ENCODE measurements around the gene DOCK9. TPM values are rescaled to one million over a fixed set of nuclear protein-coding genes. Genes with fewer than 3 reads are reported as not detected.

DOCK9 gene
- total RNA-seq, 1 donor from 2014 or later = 25.5 TPM

DNA sequence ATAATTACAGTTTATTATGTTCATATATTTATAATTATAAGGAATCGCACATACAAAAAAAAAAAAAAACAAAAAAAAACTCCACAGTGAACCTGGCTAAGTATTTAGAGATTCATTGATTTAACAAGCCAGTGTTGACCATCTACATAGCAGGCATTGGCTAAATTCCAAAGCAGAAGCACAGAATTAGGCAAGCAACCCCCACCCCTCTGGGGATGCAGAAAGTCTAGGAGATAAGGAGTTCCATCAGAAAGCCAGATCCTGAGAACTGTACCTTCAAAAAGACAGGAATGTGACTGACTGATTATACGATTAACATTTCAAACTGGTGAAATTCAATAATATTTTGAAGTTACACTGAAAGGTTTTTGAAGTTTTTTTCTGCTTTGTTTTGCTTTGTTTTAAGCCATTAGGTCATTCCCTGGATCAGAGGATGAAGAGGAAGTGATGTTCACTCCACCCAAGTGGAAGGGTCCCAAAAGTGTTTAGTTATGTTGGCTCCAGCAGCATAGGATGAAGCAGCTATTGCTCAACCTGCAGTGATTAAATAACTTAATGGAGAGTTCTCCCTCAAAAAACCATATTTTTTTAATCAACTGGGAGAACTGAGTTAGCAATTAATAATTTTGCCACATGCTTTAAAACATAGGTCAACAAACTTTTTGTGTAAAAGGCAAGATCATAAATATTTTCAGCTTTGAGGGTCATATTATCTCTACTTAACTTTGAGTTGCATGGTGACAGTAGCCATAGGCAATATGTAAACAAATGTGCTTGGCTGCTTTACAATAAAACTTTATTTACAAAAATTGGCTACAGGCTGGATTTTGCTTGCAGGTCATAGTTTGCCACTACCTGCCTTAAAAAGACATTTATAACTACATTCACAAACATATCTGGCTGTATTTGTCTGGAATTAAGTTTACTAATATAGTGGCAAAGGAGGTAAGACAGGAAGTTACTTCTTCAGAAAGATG lies 49.6 kb downstream of the DOCK9 start:
- CTCF ChIA-PET = no interaction called here
- intact Hi-C loops (cut with micrococcal nuclease) = loop anchor here (10.0 kb wide), 1 partner anchor 1113 kb away; no protein-coding TSS in a partner anchor
- POLR2A ChIA-PET = no interaction called here
- peaks cover 8% of the 10 kb centered on the region for H3K36me3 Mint-ChIP-seq (ENCODE audit: low read depth)
- H3K4me1 Mint-ChIP-seq = peaks cover 7% of the 10 kb centered on the region
- ATAC-seq (ENCODE audit: low read depth) = no peak
- H3K4me3 Mint-ChIP-seq = no peak overlapping the region
- no peaks in the 10 kb centered on the region for H3K9me3 Mint-ChIP-seq
- H3K27me3 Mint-ChIP-seq = no peaks in the 10 kb centered on the region
- TF ChIP-seq, protein P1, sequence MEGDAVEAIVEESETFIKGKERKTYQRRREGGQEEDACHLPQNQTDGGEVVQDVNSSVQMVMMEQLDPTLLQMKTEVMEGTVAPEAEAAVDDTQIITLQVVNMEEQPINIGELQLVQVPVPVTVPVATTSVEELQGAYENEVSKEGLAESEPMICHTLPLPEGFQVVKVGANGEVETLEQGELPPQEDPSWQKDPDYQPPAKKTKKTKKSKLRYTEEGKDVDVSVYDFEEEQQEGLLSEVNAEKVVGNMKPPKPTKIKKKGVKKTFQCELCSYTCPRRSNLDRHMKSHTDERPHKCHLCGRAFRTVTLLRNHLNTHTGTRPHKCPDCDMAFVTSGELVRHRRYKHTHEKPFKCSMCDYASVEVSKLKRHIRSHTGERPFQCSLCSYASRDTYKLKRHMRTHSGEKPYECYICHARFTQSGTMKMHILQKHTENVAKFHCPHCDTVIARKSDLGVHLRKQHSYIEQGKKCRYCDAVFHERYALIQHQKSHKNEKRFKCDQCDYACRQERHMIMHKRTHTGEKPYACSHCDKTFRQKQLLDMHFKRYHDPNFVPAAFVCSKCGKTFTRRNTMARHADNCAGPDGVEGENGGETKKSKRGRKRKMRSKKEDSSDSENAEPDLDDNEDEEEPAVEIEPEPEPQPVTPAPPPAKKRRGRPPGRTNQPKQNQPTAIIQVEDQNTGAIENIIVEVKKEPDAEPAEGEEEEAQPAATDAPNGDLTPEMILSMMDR (IDR thresholded peaks at IDR 0.05) = no peak
- H3K27ac Mint-ChIP-seq = no peak overlapping the region
- no peak for DNase-seq

DNA sequence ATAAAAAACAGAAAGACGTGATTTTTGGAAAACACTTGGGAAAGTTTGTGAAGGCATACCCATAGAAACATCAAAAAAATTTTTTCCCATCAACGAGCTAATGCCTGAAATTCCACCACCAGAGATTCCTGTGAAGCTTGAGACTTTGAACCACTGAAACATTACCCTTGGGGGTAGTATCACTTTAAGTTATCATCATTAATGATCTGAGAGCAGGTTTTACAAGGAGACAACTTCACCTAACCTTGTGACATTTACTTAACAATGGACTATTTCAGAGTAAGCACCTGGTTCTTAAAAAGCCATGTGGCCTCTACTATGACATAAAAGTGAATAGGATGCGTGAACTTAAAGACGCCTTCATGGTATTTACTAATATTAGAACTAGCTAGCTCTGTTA lies 51.9 kb downstream of the DOCK9 start:
- Mint-ChIP-seq H3K27me3 (no peaks in the 10 kb centered on the region), H3K36me3 (ENCODE audit: low read depth) (peaks cover 18% of the 10 kb centered on the region), H3K4me1 (peaks cover 7% of the 10 kb centered on the region), H3K9me3 (no peaks in the 10 kb centered on the region), H3K4me3 (no peak overlapping the region), H3K27ac (no peak overlapping the region)
- ATAC-seq (ENCODE audit: low read depth) (no peak), DNase-seq (no peak)
- TF ChIP-seq, protein P1 (IDR thresholded peaks at IDR 0.05) = no peak
- CTCF ChIA-PET = no interaction called here
- intact Hi-C loops (cut with micrococcal nuclease) = loop anchor here (10.0 kb wide), 1 partner anchor 1111 kb away; no protein-coding TSS in a partner anchor
- POLR2A ChIA-PET = no interaction called here

- ChIA-PET POLR2A (no interaction called here), CTCF (no interaction called here)
- Mint-ChIP-seq H3K4me3 (no peak overlapping the region), H3K9me3 (no peaks in the 10 kb centered on the region), H3K36me3 (ENCODE audit: low read depth) (peaks cover 18% of the 10 kb centered on the region), H3K27ac (no peak overlapping the region), H3K4me1 (peaks cover 8% of the 10 kb centered on the region), H3K27me3 (no peaks in the 10 kb centered on the region)
- DNase-seq (no peak), ATAC-seq (ENCODE audit: low read depth) (no peak)
- TF ChIP-seq, protein P1 (IDR thresholded peaks at IDR 0.05) = no peak
- intact Hi-C loops (cut with micrococcal nuclease) = loop anchor here (10.0 kb wide), 1 partner anchor 1109 kb away; no protein-coding TSS in a partner anchor
Measured at GRCh38 chr13:98923641-98924397, 54.0 kb downstream of the DOCK9 start.

DNA sequence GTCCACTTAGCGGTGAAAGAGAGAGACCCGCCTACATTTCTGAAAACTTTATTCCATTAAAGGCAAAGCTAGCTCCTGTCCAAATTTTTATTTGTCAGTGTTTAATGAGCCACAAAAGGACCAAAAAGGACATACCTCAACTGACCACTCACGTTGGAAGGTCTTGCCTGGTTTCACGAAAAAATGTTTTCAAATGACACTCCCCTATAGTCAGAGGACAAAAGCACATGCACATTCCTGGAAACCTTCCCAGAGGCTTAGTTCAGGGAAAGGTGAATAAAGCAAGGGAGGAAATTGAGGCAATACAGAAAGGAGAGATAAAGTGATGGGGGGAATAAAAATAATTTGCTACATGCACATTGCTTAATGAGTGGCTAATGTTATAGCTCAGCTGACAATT lies 55.6 kb downstream of the DOCK9 start:
- Mint-ChIP-seq H3K4me1 (peaks cover 16% of the 10 kb centered on the region), H3K9me3 (no peaks in the 10 kb centered on the region), H3K36me3 (ENCODE audit: low read depth) (peaks cover 18% of the 10 kb centered on the region), H3K4me3 (no peak overlapping the region), H3K27me3 (no peaks in the 10 kb centered on the region), H3K27ac (no peak overlapping the region)
- intact Hi-C loops (cut with micrococcal nuclease) = loop anchor here (10.0 kb wide), 1 partner anchor 1108 kb away; no protein-coding TSS in a partner anchor
- CTCF ChIA-PET = no interaction called here
- TF ChIP-seq, protein P1 (IDR thresholded peaks at IDR 0.05) = no peak
- DNase-seq (no peak), ATAC-seq (ENCODE audit: low read depth) (no peak)
- POLR2A ChIA-PET = no interaction called here

GRCh38 chr13:98921786-98922185 lies 56.1 kb downstream of the DOCK9 start:
- Mint-ChIP-seq H3K4me1 (peaks cover 16% of the 10 kb centered on the region), H3K9me3 (no peaks in the 10 kb centered on the region), H3K4me3 (no peak overlapping the region), H3K27ac (no peak overlapping the region), H3K36me3 (ENCODE audit: low read depth) (peaks cover 18% of the 10 kb centered on the region), H3K27me3 (no peaks in the 10 kb centered on the region)
- POLR2A ChIA-PET = no interaction called here
- TF ChIP-seq, protein P1 (IDR thresholded peaks at IDR 0.05) = no peak
- ATAC-seq (ENCODE audit: low read depth) (no peak), DNase-seq (no peak)
- CTCF ChIA-PET = no interaction called here
- intact Hi-C loops (cut with micrococcal nuclease) = loop anchor here (10.0 kb wide), 1 partner anchor 1107 kb away; no protein-coding TSS in a partner anchor
